HG02610 (cell line): Measurements from ENCODE around the gene NR1I2.

Source experiments
- ATAC-seq: cut with Tn5 transposase; IDR thresholded peaks from one replicate; pipeline ENCODE4 v1.9.1; 2021; ENCODE audit warnings: mild to moderate bottlenecking, moderate library complexity; ENCODE audit not compliant: unreplicated experiment

Gene NR1I2

DNA sequence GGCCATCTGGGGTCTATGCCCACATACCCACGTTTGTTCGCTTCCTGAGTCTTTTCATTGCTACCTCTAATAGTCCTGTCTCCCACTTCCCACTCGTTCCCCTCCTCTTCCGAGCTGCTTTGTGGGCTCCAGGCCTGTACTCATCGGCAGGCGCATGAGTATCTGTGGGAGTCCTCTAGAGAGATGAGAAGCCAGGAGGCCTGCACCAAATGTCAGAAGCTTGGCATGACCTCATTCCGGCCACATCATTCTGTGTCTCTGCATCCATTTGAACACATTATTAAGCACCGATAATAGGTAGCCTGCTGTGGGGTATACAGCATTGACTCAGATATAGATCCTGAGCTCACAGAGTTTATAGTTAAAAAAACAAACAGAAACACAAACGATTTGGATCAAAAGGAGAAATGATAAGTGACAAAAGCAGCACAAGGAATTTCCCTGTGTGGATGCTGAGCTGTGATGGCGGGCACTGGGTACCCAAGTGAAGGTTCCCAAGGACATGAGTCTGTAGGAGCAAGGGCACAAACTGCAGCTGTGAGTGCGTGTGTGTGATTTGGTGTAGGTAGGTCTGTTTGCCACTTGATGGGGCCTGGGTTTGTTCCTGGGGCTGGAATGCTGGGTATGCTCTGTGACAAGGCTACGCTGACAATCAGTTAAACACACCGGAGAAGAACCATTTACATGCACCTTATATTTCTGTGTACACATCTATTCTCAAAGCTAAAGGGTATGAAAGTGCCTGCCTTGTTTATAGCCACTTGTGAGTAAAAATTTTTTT, 35.9 kb downstream of the NR1I2 start:
- no peak for ATAC-seq

DNA sequence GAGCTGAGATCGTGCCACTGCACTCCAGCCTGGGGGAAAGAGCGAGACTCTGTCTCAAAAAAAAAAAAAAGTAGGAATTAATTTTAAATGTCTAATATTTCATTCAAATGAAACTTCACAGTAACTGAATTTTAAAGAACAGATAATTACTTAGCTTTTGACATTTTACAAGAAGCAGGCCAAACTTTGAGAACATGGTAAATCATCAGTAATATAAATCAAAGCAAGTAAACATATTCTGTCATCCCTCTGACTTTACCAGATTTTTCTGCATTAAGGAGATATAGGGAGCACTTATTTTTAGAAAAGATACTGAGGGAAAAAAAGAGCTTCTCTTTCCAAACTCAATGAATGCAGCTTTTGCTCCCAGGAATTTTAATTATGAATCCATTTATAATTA, 37.0 kb downstream of the NR1I2 start:
- ATAC-seq, result no peak

GRCh38 chr3:119819806-119820205, 37.9 kb downstream of the NR1I2 start:
- no peak for ATAC-seq

- no peak for ATAC-seq
These were observed 43.9 kb downstream of the NR1I2 start for GRCh38 chr3:119825820-119826219.

- no peak for ATAC-seq
These were observed 45.1 kb downstream of the NR1I2 start for GRCh38 chr3:119826711-119827608.

- no peak for ATAC-seq
These were observed 47.5 kb downstream of the NR1I2 start for GRCh38 chr3:119829420-119829819.

DNA sequence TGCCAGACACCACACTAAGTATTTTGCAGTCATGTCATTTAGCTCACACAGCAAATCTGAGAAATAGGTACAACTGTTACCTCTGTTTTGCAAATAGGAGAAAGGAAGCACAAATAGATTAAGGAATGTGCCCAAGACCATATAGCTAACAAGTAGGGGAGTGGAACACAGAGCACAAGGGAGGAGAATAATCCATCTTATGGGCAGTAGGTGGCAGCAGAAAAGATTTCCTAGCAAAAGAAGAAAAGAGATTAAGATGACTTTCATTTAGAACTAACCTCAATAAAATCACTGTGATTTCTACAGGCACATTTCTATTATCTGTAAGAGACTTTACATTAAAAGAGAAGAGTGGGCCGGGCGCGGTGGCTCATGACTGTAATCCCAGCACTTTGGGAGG, 49.1 kb downstream of the NR1I2 start:
- ATAC-seq, result no peak

- ATAC-seq, result no peak
These were observed 50.1 kb downstream of the NR1I2 start for GRCh38 chr3:119831941-119832371.

DNA sequence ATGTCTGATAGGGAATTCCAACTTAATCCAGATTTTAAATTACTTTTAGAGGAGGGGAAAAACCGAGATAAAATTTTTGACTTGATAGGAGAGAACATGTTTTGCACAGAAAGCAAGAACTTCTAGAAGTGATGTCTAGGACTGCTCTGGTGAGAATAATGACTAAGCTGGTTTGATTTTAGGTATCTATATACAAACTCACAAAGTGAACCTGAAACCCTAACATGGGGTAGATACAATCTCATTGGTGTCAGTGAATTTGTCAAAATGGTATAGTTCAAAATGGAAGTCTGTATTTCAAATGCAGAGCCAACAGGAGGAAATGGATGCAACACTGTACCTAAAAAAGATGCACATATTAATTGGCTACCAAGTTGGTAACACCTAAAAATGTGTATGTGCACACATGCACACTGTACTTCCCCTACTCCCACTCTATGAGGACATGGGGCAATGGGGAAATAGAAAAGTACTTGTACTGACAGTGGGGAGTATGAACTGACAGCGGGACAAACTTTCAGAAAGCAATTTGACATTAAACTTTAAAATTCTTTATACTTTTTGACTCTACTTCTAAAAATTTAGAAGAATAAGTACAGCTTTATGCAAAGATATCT, 53.0 kb downstream of the NR1I2 start:
- peak; percentile 54 for ATAC-seq

- ATAC-seq, result no peak
These were observed 53.7 kb downstream of the NR1I2 start for GRCh38 chr3:119835556-119835955.

GRCh38 chr3:119841808-119842471, 60.0 kb downstream of the NR1I2 start:
- ATAC-seq, result no peak

DNA sequence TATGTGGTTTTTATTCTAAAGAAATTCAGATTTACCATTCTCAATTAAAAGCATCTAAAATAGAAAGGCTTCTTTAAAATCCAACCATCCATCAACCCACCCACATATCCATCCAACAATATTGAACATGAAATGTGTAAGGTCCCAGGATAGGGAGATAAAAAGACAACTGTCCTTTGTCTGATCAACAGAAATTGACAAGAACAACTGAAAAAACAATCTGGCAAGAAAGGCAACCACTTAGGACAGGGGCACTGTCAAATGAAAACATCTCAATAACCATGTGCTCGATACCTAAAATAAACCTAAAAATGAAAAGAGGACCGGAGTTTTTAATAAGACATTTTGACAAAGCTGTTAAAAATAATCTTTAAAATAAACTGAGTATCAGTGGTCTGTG, 67.2 kb downstream of the NR1I2 start:
- ATAC-seq, result no peak

- no peak for ATAC-seq
These were observed 74.8 kb downstream of the NR1I2 start for GRCh38 chr3:119856695-119857094.

DNA sequence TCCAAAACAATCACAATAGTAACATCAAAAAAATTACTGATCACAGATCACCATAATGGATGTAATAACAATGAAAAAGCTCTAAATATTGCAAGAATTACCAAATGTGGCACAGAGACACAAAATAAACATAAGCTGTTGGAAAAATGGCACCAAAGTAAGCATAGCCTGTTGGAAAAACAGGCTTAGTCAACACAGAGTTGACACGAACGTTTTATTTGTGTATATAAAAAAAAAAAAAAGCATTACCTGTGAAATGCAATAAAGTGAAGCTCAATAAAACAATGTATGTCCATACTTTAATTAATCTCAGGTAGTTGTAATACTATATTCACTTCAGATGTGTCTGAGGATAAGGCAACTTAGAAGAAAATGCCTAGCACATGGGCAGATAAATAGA, 77.1 kb downstream of the NR1I2 start:
- ATAC-seq, result no peak

DNA sequence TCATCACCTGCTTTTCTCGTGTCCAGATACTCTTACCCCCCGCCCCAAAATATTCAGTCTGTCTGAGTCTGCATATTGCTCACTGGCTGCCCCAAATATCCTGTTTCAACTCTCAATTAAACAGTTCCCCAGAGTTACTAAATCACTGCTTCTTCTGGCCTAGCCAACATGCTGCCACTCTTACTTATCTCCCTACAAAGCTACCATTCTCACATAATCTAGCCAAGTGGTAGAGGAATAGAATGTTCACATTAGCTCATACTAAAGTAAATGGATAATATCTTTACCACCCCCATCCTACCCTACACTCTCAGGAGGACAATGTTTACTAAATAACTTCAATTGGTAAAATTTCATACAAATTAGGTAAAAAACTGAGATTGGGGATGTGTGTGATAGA, 77.8 kb downstream of the NR1I2 start:
- ATAC-seq, result no peak

DNA sequence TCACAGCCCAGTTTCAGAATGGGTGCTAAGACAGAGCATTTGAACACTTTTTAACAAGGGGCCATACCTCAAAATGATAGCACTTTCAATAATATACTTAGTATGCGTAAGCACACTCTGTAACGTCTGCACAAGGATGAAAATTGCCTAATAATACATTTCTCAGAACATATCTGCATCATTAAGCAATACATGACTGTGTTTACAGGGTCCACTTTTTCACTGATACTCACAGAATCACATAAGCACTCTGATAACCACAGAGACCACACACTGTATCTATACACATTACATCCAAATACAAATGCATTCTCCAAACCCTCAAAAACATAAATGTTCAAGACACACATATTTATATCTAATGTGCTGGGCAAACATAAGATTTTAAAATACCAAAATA, 79.8 kb downstream of the NR1I2 start:
- ATAC-seq, result no peak

DNA sequence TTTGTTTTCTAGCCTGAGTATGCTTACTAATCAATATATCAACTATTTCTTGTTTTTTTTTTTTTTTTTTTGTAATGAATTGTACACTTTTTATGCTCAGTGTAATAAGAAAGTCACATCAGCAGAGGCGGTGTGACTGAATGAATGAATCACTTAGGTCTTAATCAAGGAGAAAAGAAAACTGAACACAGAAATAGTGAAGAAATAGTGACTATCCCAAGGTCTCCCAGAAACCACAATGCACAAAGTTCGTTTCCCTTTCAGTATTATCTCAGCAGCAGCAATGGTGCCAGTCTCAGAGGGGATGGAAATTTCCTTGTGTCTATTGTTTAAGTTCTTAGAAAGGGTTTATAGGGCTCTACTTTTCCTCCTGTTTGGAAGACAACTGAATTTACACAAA, 80.7 kb downstream of the NR1I2 start:
- ATAC-seq, result no peak

- no peak for ATAC-seq
These were observed 82.6 kb downstream of the NR1I2 start for GRCh38 chr3:119864476-119864875.
